GM19193 (cell line): ENCODE results near the gene CDH23.

Experiments
- POLR2A ChIP-seq: IDR thresholded peaks from 4 replicates; pipeline ENCODE4 v1.6.1; 2011; ENCODE audit not compliant: insufficient read depth, insufficient read length; ENCODE audit errors: extremely low read depth

The CDH23 gene

GRCh38 chr10:71381611-71382010 lies 15.1 kb upstream of the CDH23 start:
- no peak for TF ChIP-seq POLR2A

GRCh38 chr10:71382028-71382427 lies 14.7 kb upstream of the CDH23 start:
- no peak for TF ChIP-seq POLR2A

GRCh38 chr10:71382757-71383156 lies 14.0 kb upstream of the CDH23 start:
- TF ChIP-seq POLR2A: no peak

- TF ChIP-seq POLR2A: no peak
Observed at GRCh38 chr10:71383972-71384687, 12.6 kb upstream of the CDH23 start.

- no peak for TF ChIP-seq POLR2A
Observed at GRCh38 chr10:71388171-71388570, 8.5 kb upstream of the CDH23 start.

GRCh38 chr10:71388583-71389310 lies 8.0 kb upstream of the CDH23 start:
- TF ChIP-seq POLR2A: no peak

- TF ChIP-seq POLR2A: no peak
Observed at GRCh38 chr10:71389768-71390460, 6.8 kb upstream of the CDH23 start.

GRCh38 chr10:71390461-71390835 lies 6.3 kb upstream of the CDH23 start:
- TF ChIP-seq POLR2A: no peak

- no peak for TF ChIP-seq POLR2A
Observed at GRCh38 chr10:71390921-71391690, 5.6 kb upstream of the CDH23 start.

- no peak for TF ChIP-seq POLR2A
Observed at GRCh38 chr10:71391701-71392100, 5.0 kb upstream of the CDH23 start.

GRCh38 chr10:71392292-71392691 lies 4.4 kb upstream of the CDH23 start:
- TF ChIP-seq POLR2A: no peak

GRCh38 chr10:71392791-71393781 lies 3.6 kb upstream of the CDH23 start:
- TF ChIP-seq POLR2A: no peak

GRCh38 chr10:71393841-71394475 lies 2.8 kb upstream of the CDH23 start:
- TF ChIP-seq POLR2A: no peak

- TF ChIP-seq POLR2A: no peak
Observed at GRCh38 chr10:71394926-71395562, 1.7 kb upstream of the CDH23 start.

GRCh38 chr10:71395621-71396020 lies 1.1 kb upstream of the CDH23 start:
- no peak for TF ChIP-seq POLR2A
